ENCODE results near the gene OXTR. TPM values are rescaled to one million over a fixed set of nuclear protein-coding genes. Genes with fewer than 3 reads are reported as not detected.

OXTR gene
- total RNA-seq, 1 experiment from 2014 or later: 3.4 TPM

GRCh38 chr3:8767667-8768363 lies 1.6 kb downstream of the OXTR start:
- BruUV-seq (replicated peaks): no TSS peak
- DNase-seq: peak; percentile 15
- TF ChIP-seq CTCF (IDR thresholded peaks at IDR 0.05; ENCODE audit: unreplicated experiment): no peak
- Mint-ChIP-seq H3K36me3 (ENCODE audit: insufficient read depth, unreplicated experiment) (no peaks in the 10 kb centered on the region), H3K4me3 (ENCODE audit: low read depth, unreplicated experiment) (peak overlapping the region; percentile 75), H3K27me3 (ENCODE audit: unreplicated experiment) (peaks cover 13% of the 10 kb centered on the region), H3K9me3 (ENCODE audit: low read depth, unreplicated experiment) (no peaks in the 10 kb centered on the region), H3K4me1 (ENCODE audit: low read depth, unreplicated experiment) (peaks cover 6% of the 10 kb centered on the region), H3K27ac (ENCODE audit: unreplicated experiment) (no peak overlapping the region)
- intact Hi-C loops (cut with micrococcal nuclease; ENCODE audit: unreplicated experiment): loop anchor here (2.0 to 5.0 kb wide), 2 partner anchors 86 to 105 kb away; no protein-coding TSS in a partner anchor
- CTCF ChIA-PET: no interaction called here

- no peak for TF ChIP-seq CTCF (IDR thresholded peaks at IDR 0.05; ENCODE audit: unreplicated experiment)
- no peak for DNase-seq
- peaks cover 6% of the 10 kb centered on the region for H3K4me1 Mint-ChIP-seq (ENCODE audit: low read depth, unreplicated experiment)
- no peaks in the 10 kb centered on the region for H3K9me3 Mint-ChIP-seq (ENCODE audit: low read depth, unreplicated experiment)
- H3K27ac Mint-ChIP-seq (ENCODE audit: unreplicated experiment): no peak overlapping the region
- intact Hi-C loops (cut with micrococcal nuclease; ENCODE audit: unreplicated experiment): loop anchor here (5.0 kb wide), 1 partner anchor 85 kb away; no protein-coding TSS in a partner anchor
- peaks cover 13% of the 10 kb centered on the region for H3K27me3 Mint-ChIP-seq (ENCODE audit: unreplicated experiment)
- CTCF ChIA-PET: interaction anchor here (0.6 kb wide), 1 partner anchor 402 kb away, joined by 9 read pairs; no protein-coding TSS in a partner anchor
- BruUV-seq (replicated peaks): no TSS peak
- no peaks in the 10 kb centered on the region for H3K36me3 Mint-ChIP-seq (ENCODE audit: insufficient read depth, unreplicated experiment)
- H3K4me3 Mint-ChIP-seq (ENCODE audit: low read depth, unreplicated experiment): no peak overlapping the region
Observed at GRCh38 chr3:8767256-8767666, 2.2 kb downstream of the OXTR start.

- Mint-ChIP-seq H3K4me1 (ENCODE audit: low read depth, unreplicated experiment) (peaks cover 6% of the 10 kb centered on the region), H3K4me3 (ENCODE audit: low read depth, unreplicated experiment) (no peak overlapping the region), H3K27ac (ENCODE audit: unreplicated experiment) (no peak overlapping the region), H3K36me3 (ENCODE audit: insufficient read depth, unreplicated experiment) (no peaks in the 10 kb centered on the region), H3K9me3 (ENCODE audit: low read depth, unreplicated experiment) (no peaks in the 10 kb centered on the region), H3K27me3 (ENCODE audit: unreplicated experiment) (peaks cover 13% of the 10 kb centered on the region)
- CTCF ChIA-PET: interaction anchor here (1.3 kb wide), 1 partner anchor 26 kb away, joined by 3 read pairs; no protein-coding TSS in a partner anchor
- TF ChIP-seq CTCF (IDR thresholded peaks at IDR 0.05; ENCODE audit: unreplicated experiment): no peak
- no TSS peak for BruUV-seq (replicated peaks)
- intact Hi-C loops (cut with micrococcal nuclease; ENCODE audit: unreplicated experiment): loop anchor here (5.0 kb wide), 1 partner anchor 84 kb away; no protein-coding TSS in a partner anchor
- DNase-seq: no peak
Observed at GRCh38 chr3:8766148-8766547, 3.3 kb downstream of the OXTR start.

- DNase-seq: no peak
- H3K27me3 Mint-ChIP-seq (ENCODE audit: unreplicated experiment): peaks cover 13% of the 10 kb centered on the region
- H3K36me3 Mint-ChIP-seq (ENCODE audit: insufficient read depth, unreplicated experiment): no peaks in the 10 kb centered on the region
- intact Hi-C loops (cut with micrococcal nuclease; ENCODE audit: unreplicated experiment): loop anchor here (5.0 kb wide), 1 partner anchor 83 kb away; no protein-coding TSS in a partner anchor
- H3K4me3 Mint-ChIP-seq (ENCODE audit: low read depth, unreplicated experiment): no peak overlapping the region
- no peak for TF ChIP-seq CTCF (IDR thresholded peaks at IDR 0.05; ENCODE audit: unreplicated experiment)
- BruUV-seq (replicated peaks): no TSS peak
- H3K27ac Mint-ChIP-seq (ENCODE audit: unreplicated experiment): no peak overlapping the region
- CTCF ChIA-PET: interaction anchor here (1.3 kb wide), 1 partner anchor 25 kb away, joined by 3 read pairs; no protein-coding TSS in a partner anchor
- peaks cover 6% of the 10 kb centered on the region for H3K4me1 Mint-ChIP-seq (ENCODE audit: low read depth, unreplicated experiment)
- H3K9me3 Mint-ChIP-seq (ENCODE audit: low read depth, unreplicated experiment): no peaks in the 10 kb centered on the region
Observed at GRCh38 chr3:8765528-8765927, 3.9 kb downstream of the OXTR start.

All from Calu3 (cell line).